HAP-1 (cell line): ENCODE data around the gene TCEAL3.
A peak's percentile ranks its signal among the peaks of the same experiment; 100 is the strongest.
"Not testable (repeated sequence)": the region's sequence is repeated elsewhere in the genome, so short reads cannot be mapped to it uniquely, and the experiment has no call there.

ENCODE experiments used
- DNase-seq, 2 experiments: peaks; one replicate each; pipeline ENCODE4 v3.0.0-alpha.2; 2016 to 2020; ENCODE audit warnings: low spot score in 2 of 2
- H3K27me3 ChIP-seq: fragments of 250-450 bp; sonication (Bioruptor Pico); 2 replicates; pipeline ENCODE4 v1.5.1; 2020; ENCODE audit warnings: low read depth, mild to moderate bottlenecking, moderate library complexity
- H3K36me3 ChIP-seq: fragments of 250-450 bp; sonication (Bioruptor Pico); replicated peaks from 2 replicates; pipeline ENCODE4 v1.5.1; 2020; ENCODE audit warnings: mild to moderate bottlenecking
- H3K4me1 ChIP-seq: fragments of 250-450 bp; sonication (Bioruptor Pico); 2 replicates; pipeline ENCODE4 v1.5.1; 2020; ENCODE audit warnings: mild to moderate bottlenecking
- H3K4me3 ChIP-seq: fragments of 250-450 bp; sonication (Bioruptor Pico); 2 replicates; pipeline ENCODE4 v1.5.1; 2020; ENCODE audit warnings: mild to moderate bottlenecking, moderate library complexity
- H3K9me3 ChIP-seq: fragments of 250-450 bp; sonication (Bioruptor Pico); 2 replicates; pipeline ENCODE4 v1.5.1; 2020; ENCODE audit warnings: mild to moderate bottlenecking, moderate library complexity
- in situ Hi-C: fragments of 300-500 bp; cut with MboI; formaldehyde crosslinking; loops from 3 replicates; pipeline ENCODE4 v1.14.3; 2020; ENCODE audit warnings: low sequenced_read_pairs, inconsistent platforms, mixed read lengths

TCEAL3 gene

GRCh38 chrX:103631145-103631544 lies 23.4 kb downstream of the TCEAL3 start:
- no peak for DNase-seq
- in situ Hi-C loops, result no loop called here
- Histone ChIP-seq H3K27me3 (no peaks in the 10 kb centered on the region), H3K9me3 (no peaks in the 10 kb centered on the region), H3K36me3 (no peaks in the 10 kb centered on the region), H3K4me3 (no peak overlapping the region), H3K4me1 (peaks cover 16% of the 10 kb centered on the region)

GRCh38 chrX:103635436-103635835 lies 27.7 kb downstream of the TCEAL3 start:
- Histone ChIP-seq H3K27me3 (no peaks in the 10 kb centered on the region), H3K9me3 (no peaks in the 10 kb centered on the region), H3K36me3 (no peaks in the 10 kb centered on the region), H3K4me1 (no peaks in the 10 kb centered on the region; the same call in 1 of the 2 replicates), H3K4me3 (no peak overlapping the region)
- no peak for DNase-seq
- in situ Hi-C loops, result no loop called here

DNA sequence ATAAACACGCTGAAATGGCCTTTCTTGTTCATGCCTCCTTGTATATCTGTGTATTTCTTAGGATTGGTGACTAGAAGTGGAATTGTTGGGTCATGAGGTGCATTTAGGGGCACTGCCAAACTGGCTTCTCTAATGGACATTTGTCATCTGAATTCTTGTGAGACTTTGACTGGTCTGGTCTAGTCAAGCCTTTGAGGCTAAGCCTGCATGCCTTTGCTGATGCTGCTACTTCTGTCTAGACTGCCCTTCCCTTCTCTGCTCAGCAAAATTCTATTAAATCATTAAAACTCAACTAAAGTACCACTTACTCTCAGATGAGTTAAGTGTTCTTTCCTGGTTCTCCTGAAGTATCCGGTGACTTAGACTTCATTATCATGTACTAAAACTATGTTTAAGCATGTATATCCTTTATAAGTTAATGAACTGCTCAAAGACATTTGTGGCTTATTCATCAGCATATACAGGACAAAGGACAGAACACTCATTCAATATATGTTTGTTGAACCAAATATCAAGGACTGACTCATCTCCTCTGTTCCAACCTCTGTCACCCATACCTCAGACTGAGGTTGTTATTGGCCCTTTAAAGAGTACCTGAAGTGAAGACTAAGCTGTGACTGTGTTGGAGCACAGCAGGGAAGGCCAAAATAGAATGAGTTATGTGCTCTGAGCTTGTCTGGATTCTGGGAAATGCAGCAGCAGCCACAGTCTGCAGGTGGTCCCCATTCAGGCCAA lies 30.0 kb downstream of the TCEAL3 start:
- Histone ChIP-seq H3K36me3 (no peaks in the 10 kb centered on the region), H3K4me1 (no peaks in the 10 kb centered on the region), H3K27me3 (no peaks in the 10 kb centered on the region), H3K4me3 (no peak overlapping the region), H3K9me3 (no peaks in the 10 kb centered on the region)
- in situ Hi-C loops, result no loop called here
- no peak for DNase-seq

DNA sequence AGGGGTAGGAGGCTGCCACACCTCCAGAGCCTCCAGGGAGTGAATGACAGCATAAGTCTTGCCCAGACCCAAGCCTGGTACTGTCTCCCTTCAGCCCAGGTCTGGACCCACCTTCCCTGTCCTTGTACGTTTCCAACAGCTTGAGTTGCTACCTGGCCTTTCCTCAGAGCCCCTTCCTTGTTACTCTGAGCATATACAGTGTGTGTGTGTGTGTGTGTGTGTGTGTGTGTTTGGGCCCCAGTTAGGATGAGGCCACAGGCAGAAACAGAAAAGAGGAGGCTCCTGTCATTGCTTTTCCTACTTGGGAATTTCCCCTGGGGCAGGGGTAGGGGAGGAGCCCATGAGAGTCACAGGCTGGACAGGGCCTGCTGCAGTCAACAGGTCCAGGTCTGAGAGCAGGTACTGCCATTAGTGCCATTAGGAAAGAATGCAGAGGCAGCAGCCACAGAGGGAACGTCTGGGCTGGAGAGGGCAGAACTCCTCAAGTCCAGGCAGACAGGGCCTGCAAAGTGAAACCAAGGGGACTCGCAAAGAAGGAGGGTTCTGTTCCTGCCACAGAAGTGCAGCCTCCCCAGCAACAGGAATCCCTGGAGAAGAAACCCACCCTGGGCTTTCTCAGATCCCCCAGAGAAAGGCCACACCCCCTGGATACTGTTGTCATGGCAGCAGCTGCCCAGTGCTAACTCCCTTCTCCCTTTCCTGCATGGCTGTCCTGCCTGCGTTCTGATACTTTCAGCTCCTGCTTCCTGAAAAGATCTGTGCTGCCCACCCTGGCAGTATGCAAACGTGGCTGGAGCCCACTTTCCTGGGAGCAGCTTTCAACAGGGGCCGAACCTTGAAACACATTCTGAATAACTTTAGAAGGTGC lies 30.9 kb downstream of the TCEAL3 start:
- H3K27me3 ChIP-seq, in situ Hi-C loops, H3K36me3 ChIP-seq, H3K4me3 ChIP-seq, H3K4me1 ChIP-seq, H3K9me3 ChIP-seq: not testable (repeated sequence)
- peak in 1 of 2 experiments; percentile 44 for DNase-seq

- DNase-seq, result no peak
- no peaks in the 10 kb centered on the region for H3K36me3 ChIP-seq
Measured at GRCh38 chrX:103640401-103641155, 32.8 kb downstream of the TCEAL3 start.

GRCh38 chrX:103644125-103644524 lies 36.4 kb downstream of the TCEAL3 start:
- Histone ChIP-seq H3K36me3 (no peaks in the 10 kb centered on the region), H3K27me3 (no peaks in the 10 kb centered on the region)

More at GRCh38 chrX:103640401-103641155, 32.8 kb downstream of the TCEAL3 start:
- no peaks in the 10 kb centered on the region for H3K4me1 ChIP-seq
- H3K4me3 ChIP-seq, result no peak overlapping the region
- no peaks in the 10 kb centered on the region for H3K9me3 ChIP-seq
- in situ Hi-C loops, result no loop called here
- no peaks in the 10 kb centered on the region for H3K27me3 ChIP-seq

GRCh38 chrX:103647630-103648029 lies 39.9 kb downstream of the TCEAL3 start:
- in situ Hi-C loops, result no loop called here
- no peak overlapping the region for H3K4me3 ChIP-seq

More at GRCh38 chrX:103644125-103644524, 36.4 kb downstream of the TCEAL3 start:
- no peak overlapping the region for H3K4me3 ChIP-seq
- in situ Hi-C loops, result no loop called here
- no peaks in the 10 kb centered on the region for H3K4me1 ChIP-seq
- H3K9me3 ChIP-seq, result no peaks in the 10 kb centered on the region
- no peak for DNase-seq

GRCh38 chrX:103651151-103651773 lies 43.5 kb downstream of the TCEAL3 start:
- in situ Hi-C loops, result no loop called here
- Histone ChIP-seq H3K4me1 (no peaks in the 10 kb centered on the region), H3K9me3 (no peaks in the 10 kb centered on the region), H3K36me3 (no peaks in the 10 kb centered on the region), H3K27me3 (no peaks in the 10 kb centered on the region; the same call in 1 of the 2 replicates), H3K4me3 (no peak overlapping the region)
- DNase-seq, result no peak

More at GRCh38 chrX:103647630-103648029, 39.9 kb downstream of the TCEAL3 start:
- no peaks in the 10 kb centered on the region for H3K36me3 ChIP-seq
- no peaks in the 10 kb centered on the region for H3K27me3 ChIP-seq
- no peaks in the 10 kb centered on the region for H3K4me1 ChIP-seq
- DNase-seq, result no peak
- H3K9me3 ChIP-seq, result no peaks in the 10 kb centered on the region

GRCh38 chrX:103655230-103656000 lies 47.7 kb downstream of the TCEAL3 start:
- in situ Hi-C loops, H3K27me3 ChIP-seq, H3K4me1 ChIP-seq, DNase-seq, H3K9me3 ChIP-seq, H3K4me3 ChIP-seq, H3K36me3 ChIP-seq: not testable (repeated sequence)

- in situ Hi-C loops, result no loop called here
- DNase-seq, result no peak
Measured at GRCh38 chrX:103656617-103657016, 48.9 kb downstream of the TCEAL3 start.

GRCh38 chrX:103657066-103657465 lies 49.3 kb downstream of the TCEAL3 start:
- not testable (repeated sequence) for H3K9me3 ChIP-seq, DNase-seq

More at GRCh38 chrX:103656617-103657016, 48.9 kb downstream of the TCEAL3 start:
- Histone ChIP-seq H3K27me3 (no peaks in the 10 kb centered on the region; the same call in 1 of the 2 replicates), H3K9me3 (no peaks in the 10 kb centered on the region), H3K4me3 (no peak overlapping the region), H3K36me3 (no peaks in the 10 kb centered on the region), H3K4me1 (no peaks in the 10 kb centered on the region)

GRCh38 chrX:103658681-103659433 lies 51.1 kb downstream of the TCEAL3 start:
- peak in 1 of 2 experiments; percentile 8 for DNase-seq
- peaks cover 8% of the 10 kb centered on the region; the same call in 1 of the 2 replicates for H3K27me3 ChIP-seq
- no peaks in the 10 kb centered on the region for H3K36me3 ChIP-seq
- H3K4me3 ChIP-seq, result no peak overlapping the region
- in situ Hi-C loops, result no loop called here
- H3K9me3 ChIP-seq, result no peaks in the 10 kb centered on the region
- H3K4me1 ChIP-seq, result no peaks in the 10 kb centered on the region

More at GRCh38 chrX:103657066-103657465, 49.3 kb downstream of the TCEAL3 start:
- in situ Hi-C loops, H3K36me3 ChIP-seq, H3K27me3 ChIP-seq, H3K4me1 ChIP-seq, H3K4me3 ChIP-seq: not testable (repeated sequence)
